ENCODE data around the gene TMA16.
"Not testable (repeated sequence)": the region's sequence is repeated elsewhere in the genome, so short reads cannot be mapped to it uniquely, and the experiment has no call there.

TMA16 gene

DNA sequence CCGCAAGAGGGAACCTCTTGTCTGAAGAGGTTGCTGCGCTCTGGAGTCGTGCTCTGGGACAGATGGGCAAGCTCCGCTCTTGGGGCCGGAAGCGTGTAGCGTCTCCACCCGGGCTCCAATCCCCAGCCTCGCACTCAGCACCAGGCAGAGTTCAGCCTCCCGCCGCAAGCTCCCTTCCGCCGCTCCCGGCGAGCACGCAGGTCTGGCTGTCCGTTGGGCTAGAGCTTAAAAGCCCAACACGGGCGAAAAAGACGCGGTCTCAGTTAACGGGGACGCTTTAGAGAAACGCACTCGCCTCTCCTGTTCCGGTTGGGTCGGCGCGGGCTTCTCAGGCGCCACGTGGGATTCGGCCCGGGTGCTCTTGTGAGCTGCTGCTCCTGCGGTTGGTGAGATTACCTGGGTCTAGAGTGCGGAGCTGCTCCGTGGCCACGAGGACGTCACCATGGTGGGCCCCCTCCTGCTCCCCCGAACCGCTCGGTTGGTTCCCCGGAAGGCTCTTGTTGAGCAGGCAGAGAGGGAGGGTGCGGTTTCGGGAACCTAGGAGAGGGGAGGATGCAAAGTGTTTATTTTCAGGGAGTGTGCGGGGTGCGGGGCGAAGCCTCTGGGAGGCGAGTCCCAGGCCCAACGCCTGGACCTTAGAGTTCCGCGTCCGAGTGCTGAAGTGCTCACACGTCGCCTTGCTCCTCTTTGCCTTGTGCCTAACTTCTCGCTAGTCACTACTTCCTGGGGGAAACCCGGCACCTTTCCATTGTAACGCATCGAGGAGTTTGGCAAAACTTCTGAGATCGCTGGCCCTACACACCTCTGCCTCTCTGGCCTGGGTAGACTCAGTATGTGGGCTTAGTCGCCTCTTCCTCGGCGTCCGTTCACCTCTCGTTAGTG lies at the start of gene TMA16:
Gene TMA16, plus strand, starts transcription at position 331 of the 882 bp plus-strand sequence. Its CDS starts 112 bp downstream, at position 443.
- DNase-seq (ENCODE audit: low read depth): peak; percentile 60

DNA sequence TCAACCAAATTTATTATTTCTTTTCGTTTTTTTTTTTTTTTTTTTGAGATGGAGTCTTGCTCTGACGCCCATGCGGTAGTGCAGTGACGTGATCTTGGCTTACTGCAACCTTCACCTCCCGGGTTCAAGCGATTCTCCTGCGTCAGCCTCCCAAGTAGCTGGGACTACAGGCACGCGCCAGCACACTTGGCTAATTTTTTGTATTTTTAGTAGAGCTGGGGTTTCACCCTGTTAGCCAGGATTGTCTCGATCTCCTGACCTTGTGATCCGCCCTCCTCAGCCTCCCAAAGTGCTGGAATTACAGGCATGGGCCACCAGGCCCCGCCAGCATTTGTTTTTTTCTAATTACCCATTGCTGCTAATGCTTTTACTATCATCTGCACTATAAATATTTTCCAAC lies 47.5 kb upstream of the TMA16 start:
- DNase-seq (ENCODE audit: low read depth): not testable (repeated sequence)

DNA sequence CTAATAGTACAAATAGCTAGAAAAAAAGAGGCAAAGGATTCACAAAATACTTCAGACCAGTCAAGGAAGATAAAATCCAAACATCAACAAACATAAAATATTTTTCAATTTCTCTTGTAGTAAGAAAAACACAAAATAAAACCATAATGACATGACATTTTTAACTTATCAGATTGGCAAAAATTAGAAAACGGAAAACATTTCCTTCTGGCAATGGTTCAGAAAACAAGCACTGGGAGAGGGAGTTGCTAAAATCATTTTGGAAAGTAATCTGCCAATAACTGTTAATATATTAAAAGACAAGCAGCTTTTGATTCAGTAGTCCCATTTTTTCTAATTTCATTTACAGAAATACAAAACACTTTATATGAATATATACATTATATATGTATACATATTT lies 47.0 kb upstream of the TMA16 start:
- DNase-seq (ENCODE audit: low read depth): no peak

DNA sequence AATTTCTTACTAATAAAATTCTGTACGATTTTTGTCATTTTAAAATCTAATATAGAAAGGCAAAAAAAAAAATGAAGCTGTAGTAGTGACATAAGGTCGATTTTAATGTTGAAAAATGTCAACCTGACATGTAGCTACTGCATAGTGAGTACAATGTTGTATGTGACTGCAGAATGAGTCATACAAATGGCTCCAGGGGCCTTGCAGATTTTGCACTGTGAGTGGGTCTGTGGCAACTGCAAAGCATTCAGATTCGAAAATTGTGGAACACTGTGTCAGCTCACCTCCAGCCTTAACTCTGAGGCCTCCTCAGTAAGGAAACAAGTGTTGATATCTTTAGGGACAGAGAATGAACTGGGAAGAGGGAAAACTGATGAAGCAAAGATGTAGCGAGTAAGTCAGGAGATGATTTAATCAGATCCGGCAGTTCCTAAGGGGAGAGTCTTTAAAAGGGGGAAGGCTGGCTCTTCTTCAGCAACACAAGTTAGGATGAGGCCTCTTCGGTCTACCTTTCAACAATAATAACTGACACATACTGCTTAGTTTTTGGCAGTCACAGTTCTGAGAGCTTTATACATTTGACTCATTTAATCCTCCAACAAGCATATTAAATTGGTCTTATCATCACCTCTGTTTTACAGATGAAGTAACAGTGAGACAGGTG lies 45.8 kb upstream of the TMA16 start:
- DNase-seq (ENCODE audit: low read depth): no peak

- no peak for DNase-seq (ENCODE audit: low read depth)
These were observed 31.9 kb upstream of the TMA16 start for GRCh38 chr4:163462556-163462955.

- no peak for DNase-seq (ENCODE audit: low read depth)
These were observed 27.3 kb upstream of the TMA16 start for GRCh38 chr4:163467082-163467770.

GRCh38 chr4:163470391-163470790 lies 24.1 kb upstream of the TMA16 start:
- DNase-seq (ENCODE audit: low read depth): no peak

GRCh38 chr4:163473130-163473529 lies 21.4 kb upstream of the TMA16 start:
- DNase-seq (ENCODE audit: low read depth): no peak

DNA sequence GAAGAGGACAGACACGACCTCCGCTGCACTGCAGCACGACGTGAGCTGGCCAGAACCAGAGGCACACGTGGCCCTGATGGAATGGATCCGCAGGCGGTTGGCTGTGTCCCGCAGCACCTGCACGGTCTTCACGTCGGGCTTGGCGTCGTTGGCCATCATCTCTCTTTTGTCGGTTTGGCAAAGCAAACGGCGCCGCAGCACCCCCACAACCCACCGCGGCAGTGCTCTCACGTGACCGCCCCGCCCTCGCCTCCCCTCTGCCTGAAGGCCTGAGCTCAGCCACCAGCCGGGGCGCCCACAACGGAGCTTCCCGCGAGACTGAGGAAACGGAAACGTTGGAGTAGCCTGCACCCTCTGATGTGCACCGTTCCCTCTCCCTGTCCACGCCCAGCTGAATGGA lies 20.9 kb upstream of the TMA16 start, which contains the start of gene TKTL2:
Gene TKTL2, minus strand, starts transcription at position 179 of the 400 bp plus-strand sequence. Its CDS starts 20 bp downstream, at position 159.
- DNase-seq (ENCODE audit: low read depth): no peak

GRCh38 chr4:163474027-163474426 lies 20.5 kb upstream of the TMA16 start:
- DNase-seq (ENCODE audit: low read depth): no peak

DNA sequence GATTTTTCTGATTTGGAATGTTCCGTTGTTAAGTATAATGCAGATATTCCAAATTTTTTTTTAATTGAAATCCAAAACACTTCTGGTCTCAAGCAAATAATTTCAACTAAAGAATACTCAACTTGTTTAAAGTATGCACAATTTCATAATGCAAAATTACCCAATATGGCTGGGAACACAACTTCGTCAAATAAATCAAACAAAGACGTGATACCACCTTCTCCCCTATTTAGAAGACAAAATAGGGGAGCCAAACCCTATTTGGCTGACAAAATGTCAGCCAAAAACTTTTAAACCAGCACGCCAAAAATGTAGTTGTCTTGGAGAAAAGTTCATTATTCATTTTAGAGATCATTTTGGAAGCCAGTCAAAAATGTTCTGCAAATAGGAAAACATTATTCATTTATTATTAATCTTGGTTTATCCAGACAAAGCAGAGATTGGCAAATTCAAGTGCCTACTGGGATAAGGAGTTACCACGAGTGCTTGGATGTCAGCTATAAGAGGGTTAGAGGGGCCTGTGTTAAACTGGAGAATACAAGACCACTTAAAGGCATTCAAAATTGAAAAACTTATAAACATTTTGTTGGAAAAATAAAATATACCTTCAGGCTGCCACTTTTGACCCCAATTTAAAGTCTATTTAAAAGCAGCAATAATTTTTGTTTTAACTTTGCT lies 17.6 kb upstream of the TMA16 start:
- no peak for DNase-seq (ENCODE audit: low read depth)

GRCh38 chr4:163482190-163482589 lies 12.3 kb upstream of the TMA16 start:
- DNase-seq (ENCODE audit: low read depth): no peak

GRCh38 chr4:163484906-163485305 lies 9.6 kb upstream of the TMA16 start:
- DNase-seq (ENCODE audit: low read depth): no peak

- DNase-seq (ENCODE audit: low read depth): no peak
These were observed 8.9 kb upstream of the TMA16 start for GRCh38 chr4:163485589-163485988.

DNA sequence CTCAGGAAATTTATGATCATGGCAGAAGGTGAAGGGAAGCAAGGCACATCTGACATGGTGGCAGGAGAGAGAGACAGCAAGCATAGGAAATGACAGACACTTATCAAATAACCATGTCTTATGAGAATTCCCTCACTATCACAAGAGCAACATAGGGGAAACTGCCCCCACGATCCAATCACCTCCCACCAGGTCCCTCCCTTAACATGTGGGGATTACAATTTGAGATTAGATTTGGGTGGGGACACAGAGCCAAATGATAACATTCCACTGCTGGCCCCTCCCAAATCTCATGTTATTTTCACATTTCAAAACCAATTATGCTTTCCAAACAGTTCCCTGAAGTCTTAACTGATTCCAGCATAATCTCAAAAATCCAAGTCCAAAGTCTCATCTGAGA lies 8.2 kb upstream of the TMA16 start:
- DNase-seq (ENCODE audit: low read depth): no peak

GRCh38 chr4:163489929-163490328 lies 4.6 kb upstream of the TMA16 start:
- no peak for DNase-seq (ENCODE audit: low read depth)

DNA sequence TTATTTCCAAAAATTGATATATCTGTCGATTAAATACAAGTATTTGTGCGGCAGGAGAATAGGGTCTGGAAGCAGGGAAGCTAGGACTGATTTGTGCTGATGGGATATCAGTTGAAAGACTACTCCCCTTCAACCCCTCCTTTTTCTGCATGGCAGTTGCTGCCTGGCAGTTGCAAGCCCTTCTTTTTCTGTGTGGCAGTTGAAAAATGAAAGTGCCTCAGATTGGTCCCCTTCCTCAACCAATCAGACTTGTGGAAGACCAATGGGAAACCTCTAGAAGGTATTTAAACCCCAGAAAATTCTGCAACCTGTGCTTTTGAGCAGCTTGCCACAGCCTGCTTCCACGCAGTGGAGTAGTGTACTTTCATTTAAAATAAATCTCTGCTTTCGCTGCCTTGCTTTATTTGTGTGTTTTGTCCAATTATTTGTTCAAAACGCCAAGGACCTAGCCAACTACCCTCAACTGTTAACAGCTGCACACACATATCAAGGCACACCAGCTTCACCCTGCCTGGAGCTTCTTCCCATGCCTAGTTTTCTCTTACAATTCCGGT lies 1.5 kb upstream of the TMA16 start:
- no peak for DNase-seq (ENCODE audit: low read depth)

DNA sequence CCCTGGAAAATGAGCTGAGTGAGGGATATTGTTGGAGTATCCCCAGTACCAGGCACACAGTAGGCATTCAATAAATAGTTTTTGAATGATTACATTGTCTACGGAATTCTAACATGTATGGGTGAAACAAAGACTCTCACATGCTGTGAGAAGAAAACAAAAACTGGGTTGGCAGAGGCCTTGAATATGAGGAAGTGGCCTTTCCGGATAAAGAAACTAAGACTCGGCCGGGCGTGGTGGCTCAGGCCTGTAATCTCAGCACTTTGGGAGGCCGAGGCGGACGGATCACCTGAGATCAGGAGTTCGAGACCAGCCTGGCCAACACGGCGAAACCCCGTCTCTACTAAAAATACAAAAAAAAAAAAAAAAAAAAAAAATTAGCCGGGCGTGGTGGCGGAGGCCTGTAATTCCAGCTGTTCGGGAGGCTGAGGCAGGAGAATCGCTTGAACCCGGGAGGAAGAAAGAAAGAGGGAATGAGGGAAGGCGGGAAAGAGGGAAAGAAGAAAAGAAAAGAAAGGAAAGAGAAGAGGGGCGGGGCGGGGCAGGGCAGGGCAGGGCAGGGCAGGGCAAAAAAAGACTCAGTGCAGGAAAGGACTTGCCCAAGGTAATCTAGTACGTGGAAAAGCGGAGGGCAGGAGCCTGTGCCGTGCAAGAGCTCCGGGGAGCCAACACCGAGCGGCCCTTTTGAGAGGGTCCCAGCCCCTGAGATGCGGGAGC lies 689 bp upstream of the TMA16 start:
- no peak for DNase-seq (ENCODE audit: low read depth)

- no peak for DNase-seq (ENCODE audit: low read depth)
These were observed 1.4 kb downstream of the TMA16 start for GRCh38 chr4:163495900-163496299.

DNA sequence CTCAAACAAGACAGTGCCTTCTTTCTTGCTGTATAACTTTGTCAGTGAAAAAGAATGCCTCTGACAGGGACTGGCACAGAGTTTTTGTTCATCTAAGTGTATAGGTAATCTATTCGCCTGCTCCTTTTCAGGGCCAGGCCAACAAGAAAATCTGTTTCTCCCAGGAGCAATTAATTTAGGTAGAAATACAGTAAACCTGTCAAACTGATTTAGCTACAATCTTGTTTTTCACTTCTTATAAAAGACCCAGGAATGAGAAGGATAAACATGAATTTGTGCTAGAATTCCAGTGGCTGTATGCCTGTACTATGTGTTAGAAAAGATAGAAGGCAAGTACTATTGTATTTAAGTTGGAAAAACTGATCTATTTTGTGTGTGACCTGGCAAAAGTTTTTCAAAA lies 6.1 kb downstream of the TMA16 start:
- DNase-seq (ENCODE audit: low read depth): no peak

DNA sequence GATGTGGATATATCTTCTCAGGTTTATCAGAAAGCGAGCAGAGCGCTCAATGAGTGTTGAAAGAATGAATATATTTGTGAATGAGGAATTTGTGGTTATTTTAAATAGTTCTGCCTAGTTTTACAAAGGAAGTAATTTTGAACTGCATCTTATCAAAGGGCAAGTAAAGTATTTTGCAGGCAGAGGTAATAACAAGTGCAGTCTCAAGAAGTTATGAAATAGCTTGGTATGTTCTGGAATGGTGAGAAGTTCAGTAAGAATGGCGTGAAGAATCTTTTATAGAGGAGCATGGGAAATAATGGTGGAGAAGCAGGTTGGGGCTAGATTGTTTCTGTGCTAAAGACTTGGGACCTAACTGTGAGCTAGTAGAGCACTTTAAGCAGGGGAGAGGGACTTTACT lies 10.9 kb downstream of the TMA16 start:
- DNase-seq (ENCODE audit: low read depth): no peak
